K562 (cell line): ENCODE results near the gene SPTLC1. TPM values are rescaled to one million over a fixed set of nuclear protein-coding genes. Genes with fewer than 3 reads are reported as not detected.

Experiments
- FUS ChIP-seq: fragments of 200-400 bp; formaldehyde crosslinking; optimal IDR thresholded peaks from 2 replicates; pipeline ENCODE3; 2017; ENCODE audit warnings: low read depth, low read length
- LARP7 ChIP-seq: fragments of 450-650 bp; IDR thresholded peaks from 2 replicates; pipeline ENCODE4 v1.6.1; 2016
- RBBP5 ChIP-seq: fragments of 200-600 bp; sonication (generic); IDR thresholded peaks from 2 replicates; pipeline ENCODE4 v1.6.1; 2012; ENCODE audit warnings: borderline replicate concordance, mild to moderate bottlenecking, low read length, control low read depth, inconsistent platforms; ENCODE audit not compliant: insufficient read depth, poor library complexity, severe bottlenecking
- polyA plus RNA-seq, 8 experiments: library from polyadenylated mRNA; depleted of rRNA in 4 of 8; stranded (reverse) in 5 of 8; unstranded in 3 of 8; fragments of >200 nt; fragmentation: Nextera tagmentation in 2 of 8; fragmentation: Illumina TruSeq in 1 of 8; extraction: Ambion mirVana in 2 of 8; extraction: Trizol in 1 of 8; gene quantifications; 2 replicates each; pipeline versions ENCODE4 v1.2.1 to v1.2.3, GENCODE V29; 2011 to 2014; ENCODE audit warnings: inconsistent platforms in 1 of 8, missing spikeins in 1 of 8
- total RNA-seq, 7 experiments: library from RNA; depleted of rRNA in 6 of 7; stranded (reverse); fragments of >200 nt in 6 of 7; fragmentation: Illumina TruSeq in 2 of 7; extraction: Trizol in 2 of 7; gene quantifications; 2 replicates each; pipeline versions ENCODE4 v1.2.1 to v1.2.3, GENCODE V29; 2011 to 2021; ENCODE audit warnings: low replicate concordance in 1 of 7
- TF ChIP-seq, protein P1 (sequence below), 2 experiments: fragments of 450-650 bp in 1 of 2; sonication (generic) in 1 of 2; formaldehyde crosslinking in 1 of 2; IDR thresholded peaks; 2 replicates each; pipeline versions ENCODE4 v1.7.1 to v1.9.0; 2016 to 2022; ENCODE audit warnings: inconsistent platforms in 1 of 2, mild to moderate bottlenecking in 1 of 2, missing genetic modification reagents in 1 of 2

SPTLC1 gene
- total and polyA plus RNA-seq, 9 of the 15 experiments (the other 6 are each of a cell fraction or from before 2014, with no cell fraction given): 58.8 to 125 (median 84.5) TPM

DNA sequence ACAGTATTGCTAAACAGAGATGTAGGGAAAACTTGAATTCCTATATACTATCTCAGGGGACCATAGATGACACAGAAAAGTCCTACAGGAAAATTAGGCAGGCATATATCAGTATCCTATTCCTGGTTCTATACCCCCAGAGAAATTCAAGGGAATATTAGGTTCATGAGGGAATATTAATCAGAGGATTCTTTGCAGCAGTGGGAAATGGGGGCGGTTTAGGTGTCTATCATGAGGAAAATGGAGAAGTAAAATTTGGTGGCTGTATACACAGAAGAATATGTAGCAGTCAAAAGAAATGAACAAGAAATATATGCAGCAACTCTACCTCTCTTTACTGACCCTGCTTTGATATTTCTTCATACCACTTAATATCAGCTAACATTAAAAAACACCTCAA is 20.0 kb downstream of the SPTLC1 start (continued):
- TF ChIP-seq RBBP5 (no peak), FUS (no peak), LARP7 (no peak)
- TF ChIP-seq, protein P1, sequence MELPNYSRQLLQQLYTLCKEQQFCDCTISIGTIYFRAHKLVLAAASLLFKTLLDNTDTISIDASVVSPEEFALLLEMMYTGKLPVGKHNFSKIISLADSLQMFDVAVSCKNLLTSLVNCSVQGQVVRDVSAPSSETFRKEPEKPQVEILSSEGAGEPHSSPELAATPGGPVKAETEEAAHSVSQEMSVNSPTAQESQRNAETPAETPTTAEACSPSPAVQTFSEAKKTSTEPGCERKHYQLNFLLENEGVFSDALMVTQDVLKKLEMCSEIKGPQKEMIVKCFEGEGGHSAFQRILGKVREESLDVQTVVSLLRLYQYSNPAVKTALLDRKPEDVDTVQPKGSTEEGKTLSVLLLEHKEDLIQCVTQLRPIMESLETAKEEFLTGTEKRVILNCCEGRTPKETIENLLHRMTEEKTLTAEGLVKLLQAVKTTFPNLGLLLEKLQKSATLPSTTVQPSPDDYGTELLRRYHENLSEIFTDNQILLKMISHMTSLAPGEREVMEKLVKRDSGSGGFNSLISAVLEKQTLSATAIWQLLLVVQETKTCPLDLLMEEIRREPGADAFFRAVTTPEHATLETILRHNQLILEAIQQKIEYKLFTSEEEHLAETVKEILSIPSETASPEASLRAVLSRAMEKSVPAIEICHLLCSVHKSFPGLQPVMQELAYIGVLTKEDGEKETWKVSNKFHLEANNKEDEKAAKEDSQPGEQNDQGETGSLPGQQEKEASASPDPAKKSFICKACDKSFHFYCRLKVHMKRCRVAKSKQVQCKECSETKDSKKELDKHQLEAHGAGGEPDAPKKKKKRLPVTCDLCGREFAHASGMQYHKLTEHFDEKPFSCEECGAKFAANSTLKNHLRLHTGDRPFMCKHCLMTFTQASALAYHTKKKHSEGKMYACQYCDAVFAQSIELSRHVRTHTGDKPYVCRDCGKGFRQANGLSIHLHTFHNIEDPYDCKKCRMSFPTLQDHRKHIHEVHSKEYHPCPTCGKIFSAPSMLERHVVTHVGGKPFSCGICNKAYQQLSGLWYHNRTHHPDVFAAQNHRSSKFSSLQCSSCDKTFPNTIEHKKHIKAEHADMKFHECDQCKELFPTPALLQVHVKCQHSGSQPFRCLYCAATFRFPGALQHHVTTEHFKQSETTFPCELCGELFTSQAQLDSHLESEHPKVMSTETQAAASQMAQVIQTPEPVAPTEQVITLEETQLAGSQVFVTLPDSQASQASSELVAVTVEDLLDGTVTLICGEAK (IDR thresholded peaks at IDR 0.05): no peak
- TF ChIP-seq, protein P1 (CRISPR knock-in tag; IDR thresholded peaks at IDR 0.05): no peak
